ENCODE data around the gene COMMD10.
"Not testable (repeated sequence)": the region's sequence is repeated elsewhere in the genome, so short reads cannot be mapped to it uniquely, and the experiment has no call there.

The COMMD10 gene

GRCh38 chr5:116098998-116099397, 14.2 kb downstream of the COMMD10 start:
- no peak for DNase-seq

GRCh38 chr5:116104941-116105340, 20.1 kb downstream of the COMMD10 start:
- DNase-seq = not testable (repeated sequence)

- no peak for DNase-seq
Observed at GRCh38 chr5:116115163-116115562, 30.3 kb downstream of the COMMD10 start.

GRCh38 chr5:116130471-116130870, 45.6 kb downstream of the COMMD10 start:
- no peak for DNase-seq

- no peak for DNase-seq
Observed at GRCh38 chr5:116130976-116131375, 46.2 kb downstream of the COMMD10 start.

- no peak for DNase-seq
Observed at GRCh38 chr5:116133281-116133680, 48.5 kb downstream of the COMMD10 start.

- peak; percentile 3 to 16 for DNase-seq
Observed at GRCh38 chr5:116135344-116135743, 50.5 kb downstream of the COMMD10 start.

GRCh38 chr5:116137544-116138378, 52.9 kb downstream of the COMMD10 start:
- no peak for DNase-seq

- no peak for DNase-seq
Observed at GRCh38 chr5:116142495-116142894, 57.7 kb downstream of the COMMD10 start.

GRCh38 chr5:116144103-116144502, 59.3 kb downstream of the COMMD10 start:
- no peak for DNase-seq

- DNase-seq = no peak
Observed at GRCh38 chr5:116144991-116145390, 60.2 kb downstream of the COMMD10 start.

- DNase-seq = no peak
Observed at GRCh38 chr5:116145416-116145815, 60.6 kb downstream of the COMMD10 start.

- DNase-seq = no peak
Observed at GRCh38 chr5:116152169-116152568, 67.3 kb downstream of the COMMD10 start.

GRCh38 chr5:116153687-116154174, 68.9 kb downstream of the COMMD10 start:
- no peak for DNase-seq

GRCh38 chr5:116154252-116154651, 69.4 kb downstream of the COMMD10 start:
- DNase-seq = no peak

GRCh38 chr5:116154931-116155330, 70.1 kb downstream of the COMMD10 start:
- DNase-seq = no peak

- no peak for DNase-seq
Observed at GRCh38 chr5:116157902-116158301, 73.1 kb downstream of the COMMD10 start.

GRCh38 chr5:116159006-116159405, 74.2 kb downstream of the COMMD10 start:
- no peak for DNase-seq

- no peak for DNase-seq
Observed at GRCh38 chr5:116174111-116174510, 89.3 kb downstream of the COMMD10 start.

GRCh38 chr5:116176121-116176520, 91.3 kb downstream of the COMMD10 start:
- no peak for DNase-seq

- DNase-seq = no peak
Observed at GRCh38 chr5:116178925-116179324, 94.1 kb downstream of the COMMD10 start.

- DNase-seq = no peak
Observed at GRCh38 chr5:116209166-116209565, 124.3 kb downstream of the COMMD10 start.

- DNase-seq = no peak
Observed at GRCh38 chr5:116212225-116212624, 127.4 kb downstream of the COMMD10 start.

GRCh38 chr5:116216246-116216645, 131.4 kb downstream of the COMMD10 start:
- DNase-seq = no peak

Data from activated CD4-positive, alpha-beta T cell treated with anti-CD3 and anti-CD28 coated beads, Interleukin-2, amount 50 U/mL, for 4 hours (primary cell).